HK-2 (cell line): ENCODE results near the gene CHST8.
"Not testable (repeated sequence)": the region's sequence is repeated elsewhere in the genome, so short reads cannot be mapped to it uniquely, and the experiment has no call there.

Experiments
- DNase-seq: peaks from one replicate; pipeline ENCODE4 v3.0.0-alpha.2; 2018; ENCODE audit not compliant: unreplicated experiment

The CHST8 gene

DNA sequence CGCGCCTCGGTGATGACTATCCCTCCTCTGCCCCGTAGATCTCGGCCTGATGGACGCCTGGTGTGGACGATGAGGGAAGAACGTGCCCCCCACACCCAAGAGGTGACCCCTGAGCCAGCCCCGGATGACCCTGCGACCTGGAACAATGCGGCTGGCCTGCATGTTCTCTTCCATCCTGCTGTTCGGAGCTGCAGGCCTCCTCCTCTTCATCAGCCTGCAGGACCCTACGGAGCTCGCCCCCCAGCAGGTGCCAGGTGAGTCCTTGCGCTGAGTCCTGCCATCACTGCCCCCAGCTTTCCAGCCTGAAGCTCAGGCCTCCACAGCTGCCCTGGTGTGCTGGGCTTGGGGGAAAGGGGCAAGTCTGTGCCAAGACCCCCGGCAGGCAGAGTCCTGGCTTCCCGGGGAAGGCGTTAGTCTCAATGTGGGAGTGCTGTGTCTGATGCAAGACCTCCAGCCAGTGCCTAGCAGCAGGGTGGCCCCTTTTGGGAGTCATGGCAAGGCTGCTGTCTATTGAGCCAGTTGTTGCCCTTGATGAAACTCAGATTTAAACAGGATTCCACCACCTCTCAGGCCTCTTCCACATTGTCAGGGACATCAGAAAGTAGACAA, 67.5 kb downstream of the CHST8 start:
- no peak for DNase-seq

DNA sequence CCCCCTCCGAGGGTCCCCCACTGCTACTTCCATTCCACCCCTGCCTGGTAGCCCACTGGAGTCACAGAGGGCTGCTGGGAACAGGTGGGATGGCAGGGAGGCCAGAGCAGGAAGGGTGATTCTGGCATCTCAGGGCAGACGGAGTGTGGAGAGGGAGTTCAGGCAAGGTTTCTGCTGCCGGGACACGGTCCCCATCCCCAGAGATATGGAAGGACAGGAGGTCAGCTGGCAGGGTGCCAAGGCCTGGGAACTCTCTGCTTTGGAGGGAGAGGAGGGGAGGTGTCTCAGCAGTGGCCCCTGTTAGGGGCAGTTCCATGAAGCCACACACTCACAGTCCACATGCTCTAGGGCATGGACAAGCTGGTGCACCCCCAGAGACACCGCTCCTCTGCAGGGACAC, 68.1 kb downstream of the CHST8 start:
- no peak for DNase-seq

DNA sequence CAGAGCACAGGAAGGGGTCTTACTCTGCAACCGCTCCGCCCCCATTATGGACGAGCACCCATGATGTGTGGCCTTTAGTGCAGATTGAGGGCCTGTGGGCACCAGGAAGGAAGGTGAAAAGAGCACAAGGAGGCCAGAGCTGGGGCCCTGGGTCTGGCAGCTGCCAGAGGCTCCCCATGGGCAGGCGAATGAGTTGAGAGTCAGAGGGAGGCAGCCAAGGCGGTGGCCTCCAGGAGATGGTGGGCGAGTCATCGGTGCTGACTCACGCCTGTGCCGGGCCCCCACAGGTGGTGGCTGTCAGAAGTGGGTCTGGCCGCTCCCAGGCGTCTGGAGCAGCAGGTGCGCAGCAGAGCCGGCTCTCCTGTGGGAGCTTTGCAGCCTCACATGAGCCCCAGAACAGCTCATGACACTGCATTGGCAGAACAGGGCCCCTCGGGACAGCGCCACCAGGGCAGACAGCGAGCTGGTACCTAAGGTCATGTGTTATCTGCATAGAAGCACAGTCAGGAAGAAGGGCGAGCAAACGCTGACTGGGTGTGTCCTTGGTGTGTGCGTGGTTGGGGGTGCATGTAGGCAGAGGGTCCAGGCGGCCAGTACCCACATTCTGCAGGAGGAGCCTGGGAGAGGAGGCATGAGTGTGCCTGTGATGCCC, 68.8 kb downstream of the CHST8 start:
- no peak for DNase-seq

DNA sequence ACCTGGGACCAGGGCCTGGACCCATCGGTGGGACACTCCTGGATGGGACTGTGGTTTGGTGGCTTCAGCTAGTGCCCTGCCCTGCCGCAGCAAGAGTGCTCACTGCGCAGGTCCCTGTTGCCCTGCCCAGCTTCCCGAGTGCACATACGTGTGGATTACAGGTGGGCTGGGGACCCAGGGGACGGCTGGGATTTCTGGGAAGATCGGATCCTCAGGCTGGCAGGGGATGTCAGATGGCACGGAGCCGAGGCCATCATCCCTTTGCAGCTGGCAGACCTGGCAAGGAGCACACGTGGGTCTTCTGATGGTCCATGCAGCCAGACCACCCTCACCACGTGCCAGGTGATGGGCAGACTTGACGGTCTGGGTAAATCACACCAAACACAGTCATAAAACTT, 69.3 kb downstream of the CHST8 start:
- no peak for DNase-seq

DNA sequence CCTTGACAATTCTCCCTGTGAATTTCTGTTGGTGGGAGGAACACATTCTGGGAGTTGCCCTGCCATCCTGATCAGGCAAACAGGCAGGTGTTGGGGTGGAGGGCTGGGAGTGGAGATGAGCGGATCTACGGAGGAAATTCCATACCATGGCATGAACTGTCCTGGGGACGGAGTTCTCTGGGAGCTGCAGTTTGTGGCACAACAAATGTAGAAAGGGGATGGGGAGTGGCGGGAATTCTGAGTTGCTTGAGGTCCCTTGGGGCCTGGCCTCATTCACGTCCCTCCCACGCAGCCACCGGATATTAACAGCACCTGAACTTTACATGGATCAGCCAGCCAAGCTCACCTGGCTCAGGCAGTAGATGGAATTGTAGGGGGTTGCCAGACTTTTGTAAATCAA, 70.0 kb downstream of the CHST8 start:
- no peak for DNase-seq

GRCh38 chr19:33693678-33694077, 71.9 kb downstream of the CHST8 start:
- DNase-seq: no peak

DNA sequence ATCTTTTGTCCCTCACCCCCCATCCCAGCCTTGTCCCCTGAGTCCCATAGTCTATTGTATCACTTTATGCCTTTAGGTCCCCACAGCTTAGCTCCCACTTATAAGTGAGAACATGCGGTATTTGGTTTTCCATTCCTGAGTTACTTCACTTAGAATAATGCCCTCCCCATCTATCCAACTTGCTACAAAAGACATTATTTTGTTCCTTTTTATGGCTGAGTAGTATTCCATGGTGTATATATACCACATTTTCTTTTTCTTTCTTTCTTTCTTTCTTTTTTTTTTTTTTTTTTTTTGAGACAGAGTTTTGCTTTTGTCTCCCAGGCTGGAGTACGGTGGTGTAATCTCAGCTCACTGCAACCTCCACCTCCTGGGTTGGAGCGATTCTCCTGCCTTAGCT, 73.8 kb downstream of the CHST8 start:
- not testable (repeated sequence) for DNase-seq

DNA sequence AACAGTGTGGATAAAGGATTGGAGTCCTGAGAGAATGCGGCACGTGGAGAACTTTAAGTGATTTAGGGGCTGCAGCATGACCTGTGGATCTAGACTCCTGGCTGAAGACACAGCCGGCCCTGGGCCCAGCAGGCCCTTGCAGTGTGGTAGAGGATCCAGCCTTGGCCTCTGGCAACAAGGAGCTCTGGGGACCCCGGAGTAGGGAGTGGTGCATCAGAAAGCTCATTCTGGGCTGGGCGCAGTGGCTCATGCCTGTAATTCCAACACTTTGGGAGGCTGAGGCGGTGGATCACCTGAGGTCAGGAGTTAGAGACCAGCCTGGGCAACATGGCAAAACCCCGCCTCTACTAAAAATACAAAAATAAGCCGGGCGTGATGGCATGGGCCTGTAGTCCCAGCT, 76.0 kb downstream of the CHST8 start:
- DNase-seq: no peak

- DNase-seq: no peak
Measured at GRCh38 chr19:33698576-33699435, 77.1 kb downstream of the CHST8 start.

GRCh38 chr19:33699754-33700407, 78.1 kb downstream of the CHST8 start:
- DNase-seq: no peak

- DNase-seq: no peak
Measured at GRCh38 chr19:33700408-33701013, 78.8 kb downstream of the CHST8 start.

- DNase-seq: no peak
Measured at GRCh38 chr19:33701565-33701964, 79.8 kb downstream of the CHST8 start.

GRCh38 chr19:33702606-33703437, 81.1 kb downstream of the CHST8 start:
- DNase-seq: no peak

DNA sequence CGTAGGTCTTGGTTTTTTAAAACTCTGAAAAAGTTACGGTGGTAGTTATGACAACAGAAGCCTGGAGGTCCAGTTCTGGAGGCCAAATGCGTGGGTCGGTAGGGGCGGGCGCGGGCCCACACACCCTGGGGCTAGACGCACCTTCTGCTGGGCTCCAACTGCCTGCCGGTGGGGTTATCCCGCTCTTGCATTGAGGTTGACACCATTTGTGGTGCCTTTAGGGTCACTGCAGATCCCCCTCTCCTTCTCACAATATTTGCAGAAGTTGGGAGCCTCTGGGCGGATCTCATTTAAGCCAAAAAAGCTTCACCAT, 81.6 kb downstream of the CHST8 start:
- DNase-seq: no peak

GRCh38 chr19:33703821-33704220, 82.1 kb downstream of the CHST8 start:
- DNase-seq: no peak

- DNase-seq: no peak
Measured at GRCh38 chr19:33704271-33704670, 82.5 kb downstream of the CHST8 start.

DNA sequence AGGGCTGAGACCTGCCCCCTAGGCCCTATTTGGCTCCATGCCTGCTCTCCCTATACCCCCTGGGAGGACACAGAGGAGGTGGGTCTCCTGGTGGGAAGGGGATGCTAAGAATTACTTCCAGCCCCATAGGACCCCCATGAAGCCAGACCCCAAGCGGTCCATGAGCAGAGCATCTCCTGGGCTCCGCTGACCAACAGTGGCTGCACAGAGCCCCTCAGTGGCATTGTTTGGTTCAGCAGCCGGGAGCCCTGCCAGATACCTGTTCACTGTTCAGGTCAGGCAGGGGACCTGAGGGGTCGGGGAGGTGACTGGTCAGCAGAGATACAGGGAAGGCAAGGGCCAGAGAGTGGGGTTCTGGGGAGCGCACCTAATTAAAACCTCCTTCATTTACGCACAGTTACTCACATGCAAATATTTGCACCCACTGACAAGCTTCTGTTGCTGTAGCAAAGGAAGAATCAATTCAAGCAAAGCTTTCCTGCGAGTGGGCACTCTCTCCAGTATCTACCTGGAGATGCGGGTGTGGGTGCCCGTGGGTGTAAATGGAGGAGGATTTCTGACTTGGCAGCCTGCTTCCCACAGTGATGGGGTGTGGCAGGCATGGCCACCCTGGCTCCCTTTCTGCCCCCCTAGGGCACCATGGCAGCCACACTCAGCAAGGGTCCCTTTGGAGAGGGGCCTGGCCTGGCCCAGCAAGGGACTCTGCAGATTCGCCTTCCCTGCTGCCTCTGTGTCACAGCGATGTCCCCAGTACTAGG, 83.5 kb downstream of the CHST8 start:
- DNase-seq: no peak

DNA sequence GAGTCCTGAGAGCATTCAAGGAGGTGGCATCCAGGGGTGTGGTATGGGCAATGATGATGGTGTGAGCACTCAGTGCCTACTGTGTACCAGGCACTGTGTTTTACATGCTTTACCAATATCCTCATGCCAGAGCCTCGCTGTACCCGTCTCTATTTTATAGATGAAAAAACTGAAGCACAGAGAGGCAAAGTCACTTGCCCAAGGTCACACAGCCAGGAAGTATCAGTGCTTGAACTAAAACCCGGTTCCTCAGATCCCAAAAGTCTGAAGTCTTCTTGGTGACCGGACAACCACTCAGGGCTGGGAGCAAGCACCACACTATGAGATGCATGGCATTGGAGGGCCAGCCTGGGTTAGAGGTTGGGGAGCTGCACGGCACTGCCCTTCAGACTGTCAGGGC, 84.1 kb downstream of the CHST8 start:
- no peak for DNase-seq

- DNase-seq: no peak
Measured at GRCh38 chr19:33706631-33707030, 84.9 kb downstream of the CHST8 start.

DNA sequence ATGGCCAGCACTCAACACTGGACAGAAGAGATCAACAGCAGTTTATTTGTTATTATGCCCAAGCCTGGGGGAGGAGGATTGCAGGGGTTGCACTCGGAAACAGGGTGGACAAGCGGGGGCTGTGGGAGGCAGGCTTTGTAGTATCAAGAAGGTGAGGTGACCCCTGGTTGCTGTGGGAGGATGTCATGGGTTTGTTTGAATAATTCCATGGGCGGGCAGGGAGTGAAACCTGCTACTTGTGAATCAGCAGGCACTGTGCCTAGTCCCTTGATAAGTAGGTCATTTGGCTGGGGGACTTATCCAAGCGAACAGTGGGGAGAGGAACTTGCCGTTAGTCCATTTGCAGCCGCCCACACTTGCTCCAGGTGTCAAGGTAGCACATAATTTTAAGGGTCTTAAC, 90.5 kb downstream of the CHST8 start:
- DNase-seq: no peak

- no peak for DNase-seq
Measured at GRCh38 chr19:33713194-33713593, 91.4 kb downstream of the CHST8 start.
